Measurements from ENCODE around the gene COL4A2.

DNA sequence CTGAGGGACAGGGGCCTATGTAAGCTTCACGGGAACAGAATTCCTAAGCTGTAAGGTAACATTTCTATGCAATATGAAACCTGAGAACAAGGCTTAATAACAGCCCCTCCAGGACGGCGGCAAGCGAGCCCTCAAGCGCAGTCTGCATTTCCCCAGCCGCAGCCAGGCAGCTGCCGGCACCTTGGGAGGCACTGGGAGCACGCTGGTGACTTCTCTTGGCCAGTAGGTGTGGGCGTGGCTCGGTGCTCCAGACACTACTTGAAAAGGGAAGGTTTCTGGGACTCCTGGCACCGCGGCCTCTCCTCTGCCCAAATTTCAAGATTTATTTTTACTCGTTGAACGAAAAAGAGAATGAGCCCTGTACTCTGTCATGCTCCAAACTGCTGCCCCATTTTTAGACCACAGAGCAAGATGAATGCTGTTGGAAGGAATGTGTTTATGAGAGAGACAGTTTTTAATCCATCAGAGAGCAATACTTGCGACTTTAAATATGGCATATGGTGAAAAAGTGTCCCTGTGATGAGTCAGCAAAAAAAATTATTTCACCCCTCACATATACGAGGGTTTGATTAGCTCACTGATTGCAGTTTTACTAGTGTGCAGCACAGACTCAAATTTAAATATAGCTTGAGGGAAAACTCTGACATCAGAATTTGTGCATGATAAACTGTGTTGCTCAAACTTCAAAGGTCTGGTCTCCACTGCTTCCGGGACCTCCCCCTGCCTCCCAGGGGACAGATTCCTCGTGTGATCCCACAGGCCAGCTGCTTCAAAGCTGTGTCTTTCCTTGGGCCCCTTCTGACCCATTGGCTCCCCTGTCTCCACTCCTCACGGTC is 81.2 kb downstream of the COL4A2 start:
- TF ChIP-seq EZH2 (IDR thresholded peaks at IDR 0.05; ENCODE audit: borderline replicate concordance, low read length) (no peak), CTCF (IDR thresholded peaks at IDR 0.05; ENCODE audit: low read length) (no peak)
